H1 (cell line): ENCODE results near the gene PNPLA3. TPM values are rescaled to one million over a fixed set of nuclear protein-coding genes. Genes with fewer than 3 reads are reported as not detected.

Source experiments
- PHF8 ChIP-seq: fragments of 200-600 bp; sonication (generic); conservative IDR thresholded peaks from 2 replicates; pipeline ENCODE4 v1.7.1; 2012; ENCODE audit warnings: low read depth, mild to moderate bottlenecking, inconsistent platforms, low read length, moderate library complexity
- RAD21 ChIP-seq, 2 experiments: IDR thresholded peaks in 1 of 2; conservative IDR thresholded peaks in 1 of 2; 2 replicates each; pipeline ENCODE4 v1.6.1; 2011; ENCODE audit warnings: low read depth in 2 of 2, low read length in 2 of 2, improper control_type of control experiment in 1 of 2, inconsistent platforms in 1 of 2, mild to moderate bottlenecking in 1 of 2, moderate library complexity in 1 of 2
- RNF2 ChIP-seq: fragments of 200-900, 300-1000 bp; sonication (generic); IDR thresholded peaks from 2 replicates; pipeline ENCODE4 v1.7.1; 2016; ENCODE audit warnings: borderline replicate concordance, low read depth, mild to moderate bottlenecking, antibody characterized with exemption, low read length; ENCODE audit not compliant: poor library complexity, severe bottlenecking; ENCODE audit errors: missing control alignments
- SUZ12 ChIP-seq: fragments of 200-600 bp; sonication (generic); IDR thresholded peaks from 2 replicates; pipeline ENCODE4 v1.6.1; 2012; ENCODE audit warnings: mild to moderate bottlenecking, inconsistent platforms, low read length, moderate library complexity, mixed read lengths
- TEAD4 ChIP-seq: IDR thresholded peaks from 2 replicates; pipeline ENCODE4 v1.6.1; 2012; ENCODE audit warnings: low read depth, low read length, inconsistent platforms, mixed read lengths
- polyA plus RNA-seq, 7 experiments: library from polyadenylated mRNA; depleted of rRNA in 3 of 7; stranded (reverse) in 5 of 7; unstranded in 2 of 7; fragments of >200 nt in 5 of 7; fragments of 200-250 nt in 2 of 7; gene quantifications; 1 replicate in 5 of 7; 2 replicates in 1 of 7; 4 replicates in 1 of 7; pipeline versions ENCODE4 v1.2.1 to v1.2.3, GENCODE V29; 2011 to 2013; ENCODE audit warnings: missing spikeins in 2 of 7, mixed read lengths in 2 of 7
- total RNA-seq: library from RNA; stranded (reverse); fragmentation: NEBNext Ultra II Directional; extraction: Animal tissue kit (Norgen Biotek cat#: 25700); gene quantifications from 2 replicates; pipeline ENCODE4 v1.2.1, GENCODE V29; 2021

Gene PNPLA3
- total and polyA plus RNA-seq, 2 of the 8 experiments (the other 6 are each of a cell fraction or from before 2014, with no cell fraction given), result 17.5 to 23.4 TPM

- TF ChIP-seq PHF8 (no peak), SUZ12 (no peak), RNF2 (no peak), TEAD4 (peak; percentile 68), RAD21 (IDR thresholded peaks at IDR 0.05 in 1 of 2, conservative IDR thresholded peaks at IDR 0.05 in 1 of 2; ENCODE audit: low read depth in 2 of 2, low read length in 2 of 2) (peak; percentile 20 to 47; a peak in 3 of 4 replicates)
Measured at GRCh38 chr22:43996981-43997265, 73.3 kb downstream of the PNPLA3 start (continued).

Other genes starting within 250 kb of the PNPLA3 start
- gene EFCAB6, start 111.5 kb upstream of the PNPLA3 start, total RNA-seq, result 1.5 and 1.7 TPM in 2 replicates
- gene EFCAB6, start 111.5 kb upstream of the PNPLA3 start, polyA plus RNA-seq (2011; rRNA removed), result 0.32 and 0.57 TPM in 2 replicates
- 7.0 and 9.1 TPM in 2 replicates for gene SULT4A1, start 61.3 kb upstream of the PNPLA3 start, total RNA-seq
- 11.8 and 19.5 TPM in 2 replicates for gene SULT4A1, start 61.3 kb upstream of the PNPLA3 start, polyA plus RNA-seq (2011; rRNA removed)
- 6.8 and 8.2 TPM in 2 replicates for gene PNPLA5, start 31.8 kb upstream of the PNPLA3 start, total RNA-seq
- gene PNPLA5, start 31.8 kb upstream of the PNPLA3 start, polyA plus RNA-seq (2011; rRNA removed), result 3.9 and 5.2 TPM in 2 replicates
- 67.2 and 70.3 TPM in 2 replicates for gene SAMM50, start 31.6 kb downstream of the PNPLA3 start, total RNA-seq
- 45.4 and 47.1 TPM in 2 replicates for gene SAMM50, start 31.6 kb downstream of the PNPLA3 start, polyA plus RNA-seq (2011; rRNA removed)
- gene PARVB, start 100.5 kb downstream of the PNPLA3 start, total RNA-seq, result 18.6 and 19.4 TPM in 2 replicates
- gene PARVB, start 100.5 kb downstream of the PNPLA3 start, polyA plus RNA-seq (2011; rRNA removed), result 14.5 and 18.4 TPM in 2 replicates